IMR-90 (cell line): Measurements from ENCODE around the gene CASTOR1. TPM values are rescaled to one million over a fixed set of nuclear protein-coding genes. Genes with fewer than 3 reads are reported as not detected.

Experiments
- ATAC-seq: fragments of 200-7000 bp; cut with Tn5 transposase; 2 replicates; pipeline ENCODE4 v1.9.1; 2020; ENCODE audit warnings: low read depth, mild to moderate bottlenecking, moderate library complexity
- BruUV-seq: library from RNA; stranded (reverse); fragments of 400-500 nt; replicated peaks from 2 replicates; lab custom pipeline; 2021; lab: Mats Ljungman, UMichigan
- CTCF ChIA-PET: fragments of 300-600 bp; formaldehyde crosslinking; extraction: SDS; loops from one replicate; lab custom pipeline; 2021; ENCODE audit warnings: antibody characterized with exemption; lab: Yijun Ruan, JAX
- POLR2A ChIA-PET: fragments of 300-600 bp; sonication (Branson Sonifier 250); formaldehyde crosslinking; loops from one replicate; lab custom pipeline; 2022; ENCODE audit warnings: antibody characterized with exemption; ENCODE audit not compliant: unreplicated experiment; lab: Charles Lee
- DNase-seq: peaks from one replicate; pipeline ENCODE4 v3.0.0; 2013
- H2AFZ ChIP-seq: replicated peaks from 2 replicates; pipeline ENCODE3; 2013; ENCODE audit warnings: low read length, mild to moderate bottlenecking; ENCODE audit not compliant: poor library complexity
- H2AK5ac ChIP-seq: 2 replicates; pipeline ENCODE4 v1.6.1; 2013; ENCODE audit warnings: low read depth, low read length, inconsistent platforms
- H2AK9ac ChIP-seq: replicated peaks from 2 replicates; pipeline ENCODE3; 2013; ENCODE audit warnings: mild to moderate bottlenecking, low read depth, low read length, moderate library complexity; ENCODE audit not compliant: poor library complexity
- H2BK120ac ChIP-seq: 2 replicates; pipeline ENCODE4 v1.6.1; 2013; ENCODE audit warnings: low read depth, low read length, inconsistent platforms
- H2BK15ac ChIP-seq: 3 replicates; pipeline ENCODE4 v1.6.1; 2013; ENCODE audit warnings: low read depth, low read length, inconsistent platforms
- H2BK20ac ChIP-seq: 2 replicates; pipeline ENCODE4 v1.6.1; 2013; ENCODE audit warnings: low read depth, mild to moderate bottlenecking, inconsistent platforms, low read length, moderate library complexity
- H2BK5ac ChIP-seq: 2 replicates; pipeline ENCODE4 v1.6.1; 2013; ENCODE audit warnings: mild to moderate bottlenecking, low read depth, low read length, inconsistent platforms; ENCODE audit not compliant: poor library complexity, severe bottlenecking
- H3K14ac ChIP-seq: replicated peaks from 2 replicates; pipeline ENCODE4 v1.6.1; 2013; ENCODE audit warnings: low read depth, low read length, inconsistent platforms
- H3K18ac ChIP-seq: 2 replicates; pipeline ENCODE4 v1.6.1; 2013; ENCODE audit warnings: low read depth, low read length, control low read depth
- H3K23ac ChIP-seq: 2 replicates; pipeline ENCODE4 v1.6.1; 2013; ENCODE audit warnings: low read depth, low read length, inconsistent platforms
- H3K27ac ChIP-seq: 2 replicates; pipeline ENCODE4 v1.5.1; 2013; ENCODE audit warnings: mild to moderate bottlenecking, control low read depth, low read length; ENCODE audit not compliant: insufficient read depth
- H3K27me3 ChIP-seq: 2 replicates; pipeline ENCODE4 v1.6.1; 2013; ENCODE audit warnings: low read length; ENCODE audit not compliant: control insufficient read depth, insufficient read depth
- H3K36me3 ChIP-seq: 2 replicates; pipeline ENCODE4 v1.6.1; 2013; ENCODE audit warnings: low read length, mixed read lengths; ENCODE audit not compliant: control insufficient read depth, insufficient read depth
- H3K4ac ChIP-seq: 2 replicates; pipeline ENCODE4 v1.6.1; 2013; ENCODE audit warnings: low read depth, low read length, inconsistent platforms
- H3K4me1 ChIP-seq: 2 replicates; pipeline ENCODE4 v1.6.1; 2013; ENCODE audit warnings: low read length, mixed read lengths; ENCODE audit not compliant: control insufficient read depth, insufficient read depth
- H3K4me2 ChIP-seq: 2 replicates; pipeline ENCODE4 v1.6.1; 2013; ENCODE audit warnings: low read depth, mild to moderate bottlenecking, control low read depth, low read length, moderate library complexity
- H3K4me3 ChIP-seq: 2 replicates; pipeline ENCODE4 v1.5.1; 2013; ENCODE audit warnings: low read depth, mild to moderate bottlenecking, control low read depth, low read length, moderate library complexity; ENCODE audit not compliant: insufficient read depth
- H3K56ac ChIP-seq: 2 replicates; pipeline ENCODE4 v1.6.1; 2013; ENCODE audit warnings: low read length, inconsistent platforms; ENCODE audit not compliant: insufficient read depth; ENCODE audit errors: extremely low read depth
- H3K79me1 ChIP-seq, 2 experiments: 2 replicates each; pipeline ENCODE4 v1.6.1; 2013; ENCODE audit warnings: low read length in 2 of 2, inconsistent platforms in 1 of 2, low read depth in 1 of 2
- H3K9ac ChIP-seq: 2 replicates; pipeline ENCODE4 v1.6.1; 2013; ENCODE audit warnings: low read depth, low read length, control low read depth
- H3K9me1 ChIP-seq: 2 replicates; pipeline ENCODE4 v1.6.1; 2013; ENCODE audit warnings: low read length, inconsistent platforms; ENCODE audit not compliant: insufficient read depth
- H3K9me3 ChIP-seq: 2 replicates; pipeline ENCODE4 v1.6.1; 2013; ENCODE audit warnings: low read length; ENCODE audit not compliant: control insufficient read depth, insufficient read depth
- H4K20me1 ChIP-seq: 2 replicates; pipeline ENCODE4 v1.6.1; 2013; ENCODE audit warnings: low read length, inconsistent platforms; ENCODE audit not compliant: insufficient read depth
- H4K5ac ChIP-seq: 2 replicates; pipeline ENCODE4 v1.6.1; 2013; ENCODE audit warnings: mild to moderate bottlenecking, low read depth, low read length, control low read depth
- H4K8ac ChIP-seq, 2 experiments: 2 replicates each; pipeline ENCODE4 v1.6.1; 2013; ENCODE audit warnings: low read depth in 2 of 2, low read length in 2 of 2, control low read depth in 1 of 2, inconsistent platforms in 1 of 2
- H4K91ac ChIP-seq: 2 replicates; pipeline ENCODE4 v1.6.1; 2013; ENCODE audit warnings: low read depth, low read length, inconsistent platforms; ENCODE audit not compliant: insufficient read depth
- CHD1 ChIP-seq: IDR thresholded peaks from 2 replicates; pipeline ENCODE4 v1.6.1; 2012; ENCODE audit warnings: low read depth, low read length, improper control_type of control experiment
- MAFK ChIP-seq: IDR thresholded peaks from 2 replicates; pipeline ENCODE4 v1.6.1; 2012; ENCODE audit warnings: low read depth, low read length, improper control_type of control experiment
- MAZ ChIP-seq: IDR thresholded peaks from 2 replicates; pipeline ENCODE4 v1.6.1; 2012; ENCODE audit warnings: low read depth, mild to moderate bottlenecking, low read length, improper control_type of control experiment, moderate library complexity, borderline replicate concordance
- RAD21 ChIP-seq: IDR thresholded peaks from 2 replicates; pipeline ENCODE4 v1.6.1; 2012; ENCODE audit warnings: low read length, improper control_type of control experiment
- WGBS, 2 experiments: methylation state at CpG; one replicate each; pipeline versions ENCODE4 v1.1.5 to v1.1.7; 2013; ENCODE audit warnings: missing lambda C conversion rate in 2 of 2; ENCODE audit not compliant: insufficient read length in 1 of 2; ENCODE audit errors: extremely low coverage in 2 of 2; 5-methylcytosine and 5-hydroxymethylcytosine counted together
- dilution Hi-C: fragments of 300-500 bp; cut with HindIII; formaldehyde crosslinking; loops from one replicate; pipeline ENCODE4 v1.14.3; 2018; ENCODE audit warnings: low sequenced_read_pairs; ENCODE audit not compliant: unreplicated experiment
- in situ Hi-C: fragments of 300-500 bp; cut with MboI; formaldehyde crosslinking; loops from 3 replicates; pipeline ENCODE4 v1.14.3; 2019; ENCODE audit warnings: low sequenced_read_pairs, inconsistent platforms, mixed read lengths
- intact Hi-C: fragments of 100-400 bp; cut with micrococcal nuclease; formaldehyde crosslinking; loops from 2 replicates; pipeline ENCODE4 v1.10.0; 2022
- polyA plus RNA-seq, 3 experiments: library from polyadenylated mRNA; depleted of rRNA; stranded (reverse); fragments of >200 nt; gene quantifications; 2 replicates each; pipeline ENCODE4 v1.2.3, GENCODE V29; 2012; ENCODE audit warnings: low replicate concordance in 1 of 3
- total RNA-seq: library from RNA; depleted of rRNA; stranded (reverse); fragments of >200 nt; gene quantifications from 2 replicates; pipeline ENCODE4 v1.2.3, GENCODE V29; 2012

The CASTOR1 gene
- total and polyA plus RNA-seq, 2 of the 4 experiments (the other 2 are of a cell fraction) = 10.6 to 23.5 TPM

- DNase-seq (peak; percentile 28), ATAC-seq (no peak)
- Histone ChIP-seq H2AK9ac (peak overlapping the region; percentile 43), H3K27me3 (no peaks in the 10 kb centered on the region), H2AK5ac (peak overlapping the region; percentile 48), H4K5ac (no peak overlapping the region), H3K79me1 (peaks cover 0 to 14% of the 10 kb centered on the region in 2 experiments), H3K27ac (no peak overlapping the region), H3K18ac (no peak overlapping the region), H3K4me3 (no peak overlapping the region), H4K8ac (peak overlapping the region in 1 of 2 experiments; percentile 9; a peak in 1 of 4 replicates), H3K4me1 (peaks cover 20% of the 10 kb centered on the region; the same call in 1 of the 2 replicates), H3K9me3 (no peaks in the 10 kb centered on the region), H2BK120ac (no peak overlapping the region), H3K4ac (no peak overlapping the region; the same call in 1 of the 2 replicates), H3K9me1 (peaks cover 6% of the 10 kb centered on the region), H2AFZ (peak overlapping the region; percentile 27), H2BK15ac (no peak overlapping the region), H3K56ac (no peak overlapping the region), H3K9ac (no peak overlapping the region), H2BK20ac (no peak overlapping the region), H3K36me3 (peaks cover 54% of the 10 kb centered on the region), H4K91ac (no peak overlapping the region), H3K4me2 (no peak overlapping the region), H4K20me1 (peaks cover 31% of the 10 kb centered on the region), H3K14ac (no peak overlapping the region), H3K23ac (no peak overlapping the region), H2BK5ac (peak overlapping the region; percentile 18)
- dilution Hi-C loops = no loop called here
- in situ Hi-C loops = no loop called here
- no peak for TF ChIP-seq CHD1
- peak; percentile 53; the same call in 1 of the 2 replicates for TF ChIP-seq MAZ
- 0 out of 2 replicates have a peak, but pooled peaks have one; percentile 12 for TF ChIP-seq MAFK
- TF ChIP-seq RAD21 = no peak
- intact Hi-C loops = no loop called here
- WGBS, 2 experiments = 100% methylated on average over 2 of the region's 13 CpGs; no CpG with 5 or more reads in 1 of the 2 experiments
- ChIA-PET CTCF (no interaction called here), POLR2A (no interaction called here)
- BruUV-seq = no TSS peak
These were observed 2.0 kb upstream of the CASTOR1 start for GRCh38 chr22:30291058-30291892.
